ENCODE measurements around the gene ZNF431. TPM values are rescaled to one million over a fixed set of nuclear protein-coding genes. Genes with fewer than 3 reads are reported as not detected.
"Not testable (repeated sequence)": the region's sequence is repeated elsewhere in the genome, so short reads cannot be mapped to it uniquely, and the experiment has no call there.

Gene ZNF431
- total and polyA plus RNA-seq, 5 donors from 2014 or later: 6.9 to 23.9 (median 8.4) TPM

DNA sequence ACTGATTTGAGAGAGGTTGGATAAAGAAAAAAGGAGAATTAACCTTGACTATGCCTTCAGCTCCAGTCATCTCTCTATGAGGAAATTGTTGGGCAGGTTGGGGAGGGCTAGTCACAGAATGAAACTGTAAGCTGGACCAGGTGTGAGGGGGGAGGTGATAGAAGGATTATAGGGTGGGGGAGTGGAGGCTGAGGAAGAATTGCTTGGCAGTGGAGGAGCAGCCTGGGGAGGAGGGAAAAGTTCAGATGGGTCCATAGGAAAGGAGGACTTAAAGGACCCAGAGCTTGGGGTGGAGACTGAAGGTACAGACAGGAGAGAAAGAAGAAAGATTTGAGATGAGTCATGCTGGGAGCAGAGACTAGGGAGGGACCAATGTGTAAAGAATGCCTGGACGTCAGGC is 8.2 kb upstream of the ZNF431 start:
- Histone ChIP-seq H3K4me3 (ENCODE audit: low read depth, low read length) (no peak overlapping the region), H3K4me1 (ENCODE audit: control insufficient read depth, insufficient read depth, low read length, poor library complexity, severe bottlenecking) (no peaks in the 10 kb centered on the region), H3K27me3 (ENCODE audit: control insufficient read depth, insufficient read depth, low read length) (no peaks in the 10 kb centered on the region), H3K9me3 (ENCODE audit: control insufficient read depth in 2 of 2, low read length in 2 of 2) (peaks cover 3 to 6% of the 10 kb centered on the region in 2 experiments), H3K36me3 (ENCODE audit: control insufficient read depth, insufficient read depth, low read length) (no peaks in the 10 kb centered on the region), H3K27ac (ENCODE audit: insufficient read depth, low read length, poor library complexity, severe bottlenecking) (no peak overlapping the region)
- H3K27me3 Mint-ChIP-seq: no peaks in the 10 kb centered on the region
- H3K9me3 Mint-ChIP-seq: peaks cover 0 to 8% (median 3%) of the 10 kb centered on the region in 7 donors
- ATAC-seq (ENCODE audit: low read depth in 2 of 2) (no peak), DNase-seq (no peak)
- H3K36me3 Mint-ChIP-seq: no peaks in the 10 kb centered on the region
- H3K4me1 Mint-ChIP-seq: no peaks in the 10 kb centered on the region
- no peak overlapping the region for H3K27ac Mint-ChIP-seq
- no peak overlapping the region for H3K4me3 Mint-ChIP-seq

DNA sequence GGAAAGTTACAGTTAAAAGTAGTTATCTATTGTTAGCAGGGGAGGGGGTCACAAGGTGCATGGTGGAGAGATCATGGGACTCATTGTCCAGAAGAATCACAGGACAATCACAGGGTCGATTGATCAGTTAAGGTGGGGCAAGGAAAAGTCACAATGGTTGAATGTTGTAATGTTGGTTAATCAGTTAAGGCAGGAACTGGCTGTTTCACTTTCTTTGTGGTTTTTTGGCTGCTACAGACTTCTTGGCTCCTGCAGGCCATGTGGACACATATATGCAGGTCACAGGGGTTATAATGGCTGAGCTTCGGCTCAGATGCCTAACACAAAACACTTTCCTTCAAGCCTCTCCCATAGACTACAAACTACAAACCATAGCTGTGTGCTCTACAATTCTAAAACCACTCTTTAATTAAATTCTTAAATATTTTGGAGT is 6.9 kb upstream of the ZNF431 start:
- Mint-ChIP-seq H3K36me3 (no peaks in the 10 kb centered on the region), H3K4me3 (no peak overlapping the region), H3K4me1 (peaks cover 0 to 2% (median under 1%) of the 10 kb centered on the region in 4 donors), H3K27ac (no peak overlapping the region), H3K9me3 (peaks cover 0 to 6% (median 3%) of the 10 kb centered on the region in 7 donors), H3K27me3 (no peaks in the 10 kb centered on the region)
- H3K27ac ChIP-seq (ENCODE audit: insufficient read depth, low read length, poor library complexity, severe bottlenecking): no peak overlapping the region
- H3K4me1 ChIP-seq (ENCODE audit: control insufficient read depth, insufficient read depth, low read length, poor library complexity, severe bottlenecking): no peaks in the 10 kb centered on the region
- DNase-seq (no peak), ATAC-seq (ENCODE audit: low read depth in 2 of 2) (no peak)
- H3K27me3 ChIP-seq (ENCODE audit: control insufficient read depth, insufficient read depth, low read length): no peaks in the 10 kb centered on the region
- H3K4me3 ChIP-seq (ENCODE audit: low read depth, low read length): no peak overlapping the region
- H3K9me3 ChIP-seq (ENCODE audit: control insufficient read depth in 2 of 2, low read length in 2 of 2): peaks cover 3 to 5% of the 10 kb centered on the region in 2 experiments
- no peaks in the 10 kb centered on the region for H3K36me3 ChIP-seq (ENCODE audit: control insufficient read depth, insufficient read depth, low read length)

DNA sequence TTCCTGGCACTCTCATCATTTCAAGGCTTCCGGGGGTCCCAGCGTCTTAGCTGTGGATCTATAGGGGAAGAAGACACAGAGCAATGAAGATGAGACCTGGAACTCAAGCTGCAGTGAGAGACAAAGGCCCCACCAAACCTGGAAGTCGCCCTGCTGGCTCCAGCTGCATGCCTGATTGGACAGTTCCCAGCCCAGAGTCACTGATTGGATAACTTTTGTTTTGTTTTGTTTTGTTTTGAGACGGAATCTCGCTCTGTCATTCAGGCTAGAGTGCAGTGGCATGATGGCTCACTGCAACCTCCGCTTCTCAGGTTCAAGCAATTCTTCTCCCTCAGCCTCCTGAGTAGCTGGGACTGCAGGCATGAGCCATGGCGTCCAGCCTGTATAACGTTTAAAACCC is 6.4 kb upstream of the ZNF431 start:
- Histone ChIP-seq H3K4me1 (ENCODE audit: control insufficient read depth, insufficient read depth, low read length, poor library complexity, severe bottlenecking) (no peaks in the 10 kb centered on the region), H3K27ac (ENCODE audit: insufficient read depth, low read length, poor library complexity, severe bottlenecking) (no peak overlapping the region), H3K9me3 (ENCODE audit: control insufficient read depth in 2 of 2, low read length in 2 of 2) (peaks cover under 1 to 2% of the 10 kb centered on the region in 2 experiments), H3K4me3 (ENCODE audit: low read depth, low read length) (no peak overlapping the region), H3K36me3 (ENCODE audit: control insufficient read depth, insufficient read depth, low read length) (no peaks in the 10 kb centered on the region), H3K27me3 (ENCODE audit: control insufficient read depth, insufficient read depth, low read length) (no peaks in the 10 kb centered on the region)
- Mint-ChIP-seq H3K27ac (no peak overlapping the region), H3K4me1 (peaks cover 0 to 4% (median 1%) of the 10 kb centered on the region in 4 donors), H3K27me3 (no peaks in the 10 kb centered on the region), H3K36me3 (no peaks in the 10 kb centered on the region), H3K9me3 (peaks cover 0 to 2% (median under 1%) of the 10 kb centered on the region in 7 donors), H3K4me3 (no peak overlapping the region)
- DNase-seq: no peak
- no peak for ATAC-seq (ENCODE audit: low read depth in 2 of 2)

DNA sequence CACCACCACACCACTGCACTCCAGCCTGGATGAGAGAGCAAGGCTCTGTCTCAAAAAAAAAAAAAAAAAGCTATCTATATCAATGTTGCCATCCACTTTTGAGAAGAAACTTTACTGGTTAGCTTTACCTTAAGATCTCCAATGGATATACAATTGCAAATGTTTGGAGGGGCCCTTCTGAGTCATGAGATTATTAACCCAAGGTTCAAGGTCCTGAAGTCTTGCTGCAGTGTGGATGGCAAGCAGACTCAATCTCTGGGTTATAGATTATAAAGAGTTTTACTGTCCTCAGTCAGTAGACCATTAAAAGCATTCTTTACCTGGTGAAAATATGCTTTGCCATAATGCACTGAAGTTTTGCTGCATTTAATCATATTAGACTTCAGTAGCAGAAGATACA is 3.7 kb upstream of the ZNF431 start:
- Mint-ChIP-seq H3K9me3 (peaks cover 0 to 1% (median 0%) of the 10 kb centered on the region in 7 donors), H3K4me3 (no peak overlapping the region), H3K36me3 (peaks cover 6% of the 10 kb centered on the region), H3K4me1 (peaks cover 8 to 22% (median 14%) of the 10 kb centered on the region in 4 donors), H3K27ac (no peak overlapping the region), H3K27me3 (no peaks in the 10 kb centered on the region)
- Histone ChIP-seq H3K4me3 (ENCODE audit: low read depth, low read length) (no peak overlapping the region), H3K9me3 (ENCODE audit: control insufficient read depth in 2 of 2, low read length in 2 of 2) (no peaks in the 10 kb centered on the region), H3K36me3 (ENCODE audit: control insufficient read depth, insufficient read depth, low read length) (no peaks in the 10 kb centered on the region), H3K4me1 (ENCODE audit: control insufficient read depth, insufficient read depth, low read length, poor library complexity, severe bottlenecking) (peaks cover 16% of the 10 kb centered on the region), H3K27ac (ENCODE audit: insufficient read depth, low read length, poor library complexity, severe bottlenecking) (no peak overlapping the region), H3K27me3 (ENCODE audit: control insufficient read depth, insufficient read depth, low read length) (no peaks in the 10 kb centered on the region)
- ATAC-seq (ENCODE audit: low read depth in 2 of 2): no peak
- no peak for DNase-seq

DNA sequence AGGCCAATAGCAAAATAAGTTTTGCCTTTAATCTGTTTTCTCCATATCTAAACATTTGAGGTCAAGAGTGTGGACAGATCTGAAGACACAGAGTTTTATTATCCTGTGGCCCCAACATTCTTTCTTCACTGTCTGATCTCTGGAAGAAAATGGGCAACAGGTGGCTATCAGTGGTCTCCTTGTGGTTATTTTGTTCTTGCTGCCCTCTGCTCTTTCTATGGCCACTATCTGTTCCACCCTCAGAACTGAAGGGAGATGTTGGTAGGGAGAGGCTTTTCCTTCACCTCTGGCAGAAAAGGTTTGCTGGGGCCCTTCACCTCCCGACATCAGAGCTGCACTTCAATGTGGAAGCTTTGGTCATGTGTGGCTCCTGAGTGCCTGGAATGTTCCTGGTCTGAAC is 834 bp upstream of the ZNF431 start:
- H3K4me1 ChIP-seq (ENCODE audit: control insufficient read depth, insufficient read depth, low read length, poor library complexity, severe bottlenecking): peaks cover 16% of the 10 kb centered on the region
- not testable (repeated sequence) for H3K9me3 Mint-ChIP-seq; DNase-seq; H3K27ac ChIP-seq (ENCODE audit: insufficient read depth, low read length, poor library complexity, severe bottlenecking); H3K4me3 ChIP-seq (ENCODE audit: low read depth, low read length); H3K27me3 ChIP-seq (ENCODE audit: control insufficient read depth, insufficient read depth, low read length); H3K27me3 Mint-ChIP-seq; ATAC-seq (ENCODE audit: low read depth in 2 of 2); H3K9me3 ChIP-seq (ENCODE audit: control insufficient read depth in 2 of 2, low read length in 2 of 2)
- peaks cover 18 to 47% (median 28%) of the 10 kb centered on the region in 4 donors for H3K4me1 Mint-ChIP-seq
- H3K36me3 Mint-ChIP-seq: peaks cover 30% of the 10 kb centered on the region
- peak overlapping the region in 2 of 4 donors; percentile 7 to 35 for H3K4me3 Mint-ChIP-seq
- peak overlapping the region in 1 of 3 donors; percentile 32 for H3K27ac Mint-ChIP-seq
- H3K36me3 ChIP-seq (ENCODE audit: control insufficient read depth, insufficient read depth, low read length): peaks cover 24% of the 10 kb centered on the region

DNA sequence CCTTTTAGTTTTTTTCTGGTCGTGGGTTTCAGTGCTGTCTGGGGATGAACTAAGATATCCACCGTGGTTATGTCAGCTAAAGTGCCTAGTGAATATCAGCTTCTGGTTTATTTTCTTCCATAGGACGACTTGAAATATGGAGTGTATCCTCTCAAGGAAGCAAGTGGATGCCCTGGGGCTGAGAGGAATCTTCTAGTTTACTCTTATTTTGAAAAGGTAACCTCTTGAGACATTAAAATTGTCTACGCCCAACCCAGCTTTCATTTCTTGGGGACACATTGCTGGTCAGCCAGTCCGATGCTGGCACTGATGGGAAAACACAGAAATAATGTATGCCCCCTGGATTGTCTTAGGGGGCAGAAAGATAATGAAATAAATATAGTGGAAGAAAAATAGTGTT is 1.6 kb downstream of the ZNF431 start:
- Histone ChIP-seq H3K4me1 (ENCODE audit: control insufficient read depth, insufficient read depth, low read length, poor library complexity, severe bottlenecking) (peaks cover 16% of the 10 kb centered on the region), H3K27me3 (ENCODE audit: control insufficient read depth, insufficient read depth, low read length) (no peaks in the 10 kb centered on the region), H3K27ac (ENCODE audit: insufficient read depth, low read length, poor library complexity, severe bottlenecking) (no peak overlapping the region), H3K36me3 (ENCODE audit: control insufficient read depth, insufficient read depth, low read length) (peaks cover 41% of the 10 kb centered on the region), H3K9me3 (ENCODE audit: control insufficient read depth in 2 of 2, low read length in 2 of 2) (peaks cover 0 to 10% of the 10 kb centered on the region in 2 experiments), H3K4me3 (ENCODE audit: low read depth, low read length) (no peak overlapping the region)
- no peaks in the 10 kb centered on the region for H3K27me3 Mint-ChIP-seq
- H3K4me1 Mint-ChIP-seq: peaks cover 18 to 65% (median 39%) of the 10 kb centered on the region in 4 donors
- peak overlapping the region in 2 of 3 donors; percentile 25 to 98 for H3K27ac Mint-ChIP-seq
- ATAC-seq (ENCODE audit: low read depth in 2 of 2) (no peak), DNase-seq (no peak)
- H3K4me3 Mint-ChIP-seq: peak overlapping the region; percentile 70 to 97 (median 84)
- peaks cover 0 to 7% (median 2%) of the 10 kb centered on the region in 7 donors for H3K9me3 Mint-ChIP-seq
- H3K36me3 Mint-ChIP-seq: peaks cover 48% of the 10 kb centered on the region

DNA sequence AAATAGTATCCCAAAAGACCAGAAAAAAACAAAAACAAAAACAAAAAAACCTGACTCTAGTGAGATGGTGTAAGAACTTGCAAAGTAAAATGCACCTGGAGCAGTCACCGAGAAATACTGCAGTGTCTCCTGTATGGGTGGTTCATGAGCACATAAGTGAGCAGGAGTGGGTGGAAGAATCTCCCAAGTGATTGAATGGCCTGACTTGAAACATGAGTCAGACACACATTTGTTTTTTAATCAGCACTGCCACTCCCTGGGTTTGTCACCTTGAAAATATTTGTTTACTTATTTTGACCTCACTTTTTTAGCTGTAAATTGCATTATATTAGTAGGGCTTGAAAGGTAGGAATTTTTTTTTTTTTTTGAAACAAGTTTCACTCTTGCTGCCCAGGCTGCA is 2.0 kb downstream of the ZNF431 start:
- Histone ChIP-seq H3K9me3 (ENCODE audit: control insufficient read depth in 2 of 2, low read length in 2 of 2) (peaks cover 0 to 10% of the 10 kb centered on the region in 2 experiments), H3K4me1 (ENCODE audit: control insufficient read depth, insufficient read depth, low read length, poor library complexity, severe bottlenecking) (peaks cover 16% of the 10 kb centered on the region), H3K4me3 (ENCODE audit: low read depth, low read length) (no peak overlapping the region), H3K27ac (ENCODE audit: insufficient read depth, low read length, poor library complexity, severe bottlenecking) (no peak overlapping the region), H3K36me3 (ENCODE audit: control insufficient read depth, insufficient read depth, low read length) (peaks cover 41% of the 10 kb centered on the region), H3K27me3 (ENCODE audit: control insufficient read depth, insufficient read depth, low read length) (no peaks in the 10 kb centered on the region)
- DNase-seq (no peak), ATAC-seq (ENCODE audit: low read depth in 2 of 2) (no peak)
- Mint-ChIP-seq H3K4me1 (peaks cover 18 to 70% (median 42%) of the 10 kb centered on the region in 4 donors), H3K9me3 (peaks cover 0 to 9% (median 2%) of the 10 kb centered on the region in 7 donors), H3K27ac (peak overlapping the region in 1 of 3 donors; percentile 90), H3K27me3 (no peaks in the 10 kb centered on the region), H3K4me3 (peak overlapping the region in 3 of 4 donors; percentile 28 to 91 (median 70)), H3K36me3 (peaks cover 53% of the 10 kb centered on the region)

DNA sequence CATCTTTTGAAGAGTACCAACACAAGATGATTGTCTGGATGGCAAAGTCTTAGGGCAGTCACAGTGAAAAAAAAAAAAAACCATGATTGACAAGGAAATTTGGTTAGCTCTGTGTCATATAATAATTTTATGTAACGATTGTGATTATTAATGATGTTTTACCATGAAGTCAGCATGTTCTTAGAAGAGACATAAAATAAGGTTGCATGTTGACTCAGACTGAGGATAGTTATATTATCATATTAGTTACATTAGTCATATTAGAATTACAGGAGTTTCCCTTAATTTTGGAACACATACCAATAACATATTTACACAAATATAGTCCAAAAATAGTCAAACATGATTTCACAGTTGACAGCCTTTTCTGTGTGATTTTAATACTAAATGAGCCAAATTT is 5.7 kb downstream of the ZNF431 start:
- H3K36me3 Mint-ChIP-seq: peaks cover 79% of the 10 kb centered on the region
- peaks cover 16 to 71% (median 39%) of the 10 kb centered on the region in 4 donors for H3K4me1 Mint-ChIP-seq
- H3K27ac ChIP-seq (ENCODE audit: insufficient read depth, low read length, poor library complexity, severe bottlenecking): no peak overlapping the region
- H3K4me3 ChIP-seq (ENCODE audit: low read depth, low read length): no peak overlapping the region
- no peaks in the 10 kb centered on the region for H3K27me3 ChIP-seq (ENCODE audit: control insufficient read depth, insufficient read depth, low read length)
- H3K4me1 ChIP-seq (ENCODE audit: control insufficient read depth, insufficient read depth, low read length, poor library complexity, severe bottlenecking): peaks cover 5% of the 10 kb centered on the region
- peaks cover 78% of the 10 kb centered on the region for H3K36me3 ChIP-seq (ENCODE audit: control insufficient read depth, insufficient read depth, low read length)
- no peak overlapping the region for H3K4me3 Mint-ChIP-seq
- peaks cover 0 to 13% (median 2%) of the 10 kb centered on the region in 7 donors for H3K9me3 Mint-ChIP-seq
- no peak for DNase-seq
- H3K9me3 ChIP-seq (ENCODE audit: control insufficient read depth in 2 of 2, low read length in 2 of 2): peaks cover 19 to 22% of the 10 kb centered on the region in 2 experiments
- ATAC-seq (ENCODE audit: low read depth in 2 of 2): no peak
- no peaks in the 10 kb centered on the region for H3K27me3 Mint-ChIP-seq
- no peak overlapping the region for H3K27ac Mint-ChIP-seq

Data from CD4-positive, CD25-positive, alpha-beta regulatory T cell (primary cell).